Peyer's patch (tissue), 4 donors: ENCODE data around the gene AFAP1L1.

Source experiments
- CTCF ChIP-seq, 6 experiments: fragments of 450-650 bp in 4 of 6; fragments of 200-600 bp in 2 of 6; sonication (generic) in 1 of 6; IDR thresholded peaks; one replicate each; pipeline ENCODE4 v1.5.1; 2017 to 2019; ENCODE audit warnings: antibody characterized with exemption in 6 of 6, mild to moderate bottlenecking in 3 of 6, moderate library complexity in 1 of 6
- POLR2A ChIP-seq, 2 donors: fragments of 450-650 bp; IDR thresholded peaks; one replicate each; pipeline ENCODE4 v1.5.1; 2017; ENCODE audit warnings: antibody characterized with exemption in 2 of 2, mild to moderate bottlenecking in 2 of 2, moderate library complexity in 2 of 2

GRCh38 chr5:149344151-149344550 lies 72.5 kb downstream of the AFAP1L1 start:
- TF ChIP-seq CTCF (IDR thresholded peaks at IDR 0.05), result no peak
- no peak for TF ChIP-seq POLR2A (IDR thresholded peaks at IDR 0.05)
